ENCODE results near the gene SLC7A6OS. TPM values are rescaled to one million over a fixed set of nuclear protein-coding genes. Genes with fewer than 3 reads are reported as not detected.
A peak's percentile ranks its signal among the peaks of the same experiment; 100 is the strongest.

SLC7A6OS gene
- total RNA-seq, 4 donors from 2014 or later: 11.4 to 26.0 (median 18.3) TPM

DNA sequence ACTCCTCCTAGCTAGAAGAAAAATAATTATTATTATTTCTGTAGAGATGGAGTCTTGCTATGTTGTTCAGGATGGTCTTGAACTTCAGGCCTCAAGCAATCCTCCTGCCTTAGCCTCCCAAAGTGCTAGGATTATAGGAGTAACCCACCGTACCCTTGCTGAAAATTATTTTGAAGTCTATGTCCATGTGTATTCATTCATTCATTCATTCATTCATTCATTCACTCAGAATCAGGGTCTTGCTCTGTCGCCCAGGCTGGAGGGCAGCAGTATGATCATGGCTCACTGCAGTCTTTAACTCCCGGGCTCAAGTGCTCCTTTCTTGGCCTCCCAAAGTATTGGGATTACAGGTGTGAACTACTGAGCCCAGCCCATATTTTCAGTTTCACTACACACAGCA is 4.1 kb downstream of the SLC7A6OS start:
- Histone ChIP-seq H3K36me3 (peaks cover 0 to 70% (median 0%) of the 10 kb centered on the region in 3 donors), H3K9me3 (no peaks in the 10 kb centered on the region), H3K4me1 (peaks cover 3 to 25% (median 10%) of the 10 kb centered on the region in 4 donors), H3K4me3 (no peak overlapping the region), H3K27me3 (no peaks in the 10 kb centered on the region), H3K27ac (no peak overlapping the region)
- TF ChIP-seq POLR2A (IDR thresholded peaks at IDR 0.05): no peak
- TF ChIP-seq, protein P1, sequence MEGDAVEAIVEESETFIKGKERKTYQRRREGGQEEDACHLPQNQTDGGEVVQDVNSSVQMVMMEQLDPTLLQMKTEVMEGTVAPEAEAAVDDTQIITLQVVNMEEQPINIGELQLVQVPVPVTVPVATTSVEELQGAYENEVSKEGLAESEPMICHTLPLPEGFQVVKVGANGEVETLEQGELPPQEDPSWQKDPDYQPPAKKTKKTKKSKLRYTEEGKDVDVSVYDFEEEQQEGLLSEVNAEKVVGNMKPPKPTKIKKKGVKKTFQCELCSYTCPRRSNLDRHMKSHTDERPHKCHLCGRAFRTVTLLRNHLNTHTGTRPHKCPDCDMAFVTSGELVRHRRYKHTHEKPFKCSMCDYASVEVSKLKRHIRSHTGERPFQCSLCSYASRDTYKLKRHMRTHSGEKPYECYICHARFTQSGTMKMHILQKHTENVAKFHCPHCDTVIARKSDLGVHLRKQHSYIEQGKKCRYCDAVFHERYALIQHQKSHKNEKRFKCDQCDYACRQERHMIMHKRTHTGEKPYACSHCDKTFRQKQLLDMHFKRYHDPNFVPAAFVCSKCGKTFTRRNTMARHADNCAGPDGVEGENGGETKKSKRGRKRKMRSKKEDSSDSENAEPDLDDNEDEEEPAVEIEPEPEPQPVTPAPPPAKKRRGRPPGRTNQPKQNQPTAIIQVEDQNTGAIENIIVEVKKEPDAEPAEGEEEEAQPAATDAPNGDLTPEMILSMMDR (IDR thresholded peaks at IDR 0.05): no peak
- no peak for DNase-seq

DNA sequence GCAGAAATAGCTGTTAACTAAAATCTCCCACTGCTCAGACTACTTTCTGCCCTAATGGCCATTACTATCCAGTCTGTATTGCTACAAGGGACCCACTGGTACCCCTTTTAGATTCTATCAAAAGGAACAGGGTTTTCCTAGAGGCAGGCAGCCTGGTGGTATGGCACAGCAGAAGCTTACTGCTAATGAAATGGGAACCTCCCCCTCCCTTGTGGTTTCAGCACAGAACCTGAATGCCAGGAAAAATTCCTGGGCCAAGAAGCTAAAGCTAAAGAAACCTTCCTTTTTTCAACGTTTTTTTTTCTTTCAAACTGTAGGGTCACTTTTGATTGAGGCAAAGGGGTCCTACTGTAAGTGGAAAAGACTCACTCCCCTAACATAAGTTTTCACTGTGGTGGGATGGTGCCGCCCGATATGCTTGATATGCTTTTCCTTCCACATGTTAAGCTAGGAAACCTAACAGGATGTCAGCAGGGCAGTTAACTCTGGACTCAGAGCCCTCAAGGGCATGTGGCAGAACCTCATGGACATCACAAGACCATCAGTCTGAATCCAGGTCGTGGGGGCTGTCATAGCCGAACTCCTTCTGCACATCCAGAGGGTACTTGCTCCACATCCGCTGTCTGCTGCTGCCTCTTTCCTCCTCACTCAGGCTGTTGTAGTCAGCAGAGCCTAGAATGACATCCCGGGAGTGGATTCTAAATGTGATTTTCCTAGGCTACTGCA is 9.8 kb downstream of the SLC7A6OS start:
- DNase-seq: no peak
- no peak overlapping the region for H3K27ac ChIP-seq
- peaks cover 0 to 93% (median 0%) of the 10 kb centered on the region in 3 donors for H3K36me3 ChIP-seq

DNA sequence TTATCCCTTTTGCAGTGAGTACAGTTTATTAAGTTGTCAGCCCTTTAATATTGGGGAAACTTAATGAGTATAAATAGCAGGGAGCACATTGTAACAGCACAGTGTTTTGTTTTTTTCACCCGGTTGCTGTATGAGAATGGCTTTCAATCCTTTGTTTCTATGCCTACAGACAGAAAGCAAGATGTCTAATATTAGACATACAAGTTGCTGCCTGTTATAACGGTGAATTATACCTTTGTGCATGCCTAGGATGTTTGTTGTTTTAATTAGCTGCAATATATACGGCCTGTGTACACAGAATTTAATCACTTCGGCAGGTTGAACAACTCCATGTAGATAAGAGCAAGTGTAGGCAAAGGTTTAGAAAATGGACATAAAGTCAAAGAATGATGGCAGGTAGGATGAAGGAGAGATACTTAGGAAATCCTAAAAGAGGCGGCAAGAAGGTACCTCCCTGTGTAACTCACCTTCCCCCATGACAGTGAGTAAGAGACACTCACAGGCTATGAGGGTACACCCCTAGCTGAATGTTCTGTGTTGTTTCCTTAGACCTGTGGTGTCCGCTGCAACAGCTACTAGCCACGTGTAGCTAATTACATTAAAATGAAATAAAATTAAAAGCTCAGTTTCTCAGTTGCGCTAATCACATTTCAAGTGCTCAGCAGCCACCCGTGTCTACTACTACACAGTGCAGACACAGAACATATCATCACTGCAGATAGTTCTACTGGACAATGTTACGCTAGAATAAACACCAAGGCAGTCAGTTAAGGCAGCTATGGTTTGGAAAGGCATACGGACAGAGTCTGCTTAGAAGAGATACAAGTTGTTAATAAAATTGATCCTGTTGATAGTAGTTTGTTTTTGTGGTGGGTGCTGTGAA is 10.9 kb downstream of the SLC7A6OS start:
- Histone ChIP-seq H3K9me3 (no peaks in the 10 kb centered on the region), H3K27ac (peak overlapping the region in 1 of 4 donors; percentile 46), H3K4me1 (no peaks in the 10 kb centered on the region), H3K27me3 (no peaks in the 10 kb centered on the region), H3K36me3 (peaks cover 0 to 91% (median 0%) of the 10 kb centered on the region in 3 donors), H3K4me3 (no peak overlapping the region)
- no peak for TF ChIP-seq POLR2A (IDR thresholded peaks at IDR 0.05)
- TF ChIP-seq, protein P1 (IDR thresholded peaks at IDR 0.05): no peak
- DNase-seq: no peak

More for the DNA sequence above, 9.8 kb downstream of the SLC7A6OS start:
- Histone ChIP-seq H3K4me1 (no peaks in the 10 kb centered on the region), H3K4me3 (no peak overlapping the region), H3K9me3 (no peaks in the 10 kb centered on the region), H3K27me3 (no peaks in the 10 kb centered on the region)
- TF ChIP-seq POLR2A (IDR thresholded peaks at IDR 0.05): no peak
- TF ChIP-seq, protein P1 (IDR thresholded peaks at IDR 0.05): no peak

DNA sequence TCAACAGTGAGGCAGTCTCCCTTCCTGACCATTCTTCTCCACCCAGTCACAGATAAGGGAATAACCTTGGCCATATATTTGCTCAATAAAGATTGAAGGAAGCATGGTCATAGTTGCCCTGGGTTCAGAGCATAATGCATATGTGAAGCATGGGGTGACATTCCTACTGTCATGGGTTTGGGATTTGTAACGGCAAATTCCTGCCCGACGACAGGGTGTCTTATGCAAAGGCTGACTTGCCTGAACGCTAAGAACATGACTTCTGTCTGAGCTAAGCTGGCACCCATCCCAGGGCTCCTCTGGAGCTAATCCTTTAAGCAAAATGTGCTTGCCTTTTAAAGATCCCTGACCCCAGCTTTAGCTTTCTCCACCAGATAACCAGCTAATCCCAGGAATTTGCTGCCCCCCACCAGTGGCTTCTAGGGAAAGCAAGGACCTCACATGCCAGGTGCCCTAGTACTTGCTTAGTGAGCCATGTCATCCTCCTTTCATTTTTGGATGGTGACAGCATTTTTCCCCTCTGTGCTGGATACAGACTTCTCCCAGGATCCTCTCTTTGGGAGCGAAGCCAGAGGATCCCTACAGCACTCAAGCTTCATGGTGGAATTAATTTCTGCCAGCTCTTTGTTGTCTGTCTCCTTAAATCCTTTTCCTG is 11.7 kb downstream of the SLC7A6OS start:
- H3K4me3 ChIP-seq: no peak overlapping the region
- no peaks in the 10 kb centered on the region for H3K27me3 ChIP-seq
- TF ChIP-seq, protein P1 (IDR thresholded peaks at IDR 0.05): no peak
- TF ChIP-seq POLR2A (IDR thresholded peaks at IDR 0.05): no peak
- DNase-seq: no peak
- peak overlapping the region in 1 of 4 donors; percentile 46 for H3K27ac ChIP-seq
- peaks cover 0 to 91% (median 0%) of the 10 kb centered on the region in 3 donors for H3K36me3 ChIP-seq
- no peaks in the 10 kb centered on the region for H3K4me1 ChIP-seq
- H3K9me3 ChIP-seq: no peaks in the 10 kb centered on the region

DNA sequence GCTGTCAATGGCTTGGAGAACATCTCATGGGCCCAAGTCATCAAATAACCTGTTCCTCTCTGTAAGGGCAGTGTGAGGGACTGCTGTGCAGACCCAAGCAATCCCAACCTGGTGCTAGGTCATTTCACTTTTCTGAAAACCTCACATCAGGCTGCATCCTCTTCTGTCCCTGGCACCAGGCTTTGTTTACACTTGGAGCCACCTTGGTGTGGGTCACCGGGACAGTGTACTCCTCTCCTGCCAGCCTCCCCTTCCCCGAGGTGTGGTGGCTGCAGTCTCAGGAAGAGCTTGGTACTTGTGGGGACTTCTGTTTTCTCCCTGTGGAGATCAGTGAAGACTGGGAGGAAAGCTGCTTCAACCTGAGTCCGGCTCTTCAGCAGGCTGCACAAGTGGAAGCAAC is 12.4 kb downstream of the SLC7A6OS start:
- Histone ChIP-seq H3K27me3 (no peaks in the 10 kb centered on the region), H3K4me1 (no peaks in the 10 kb centered on the region), H3K9me3 (no peaks in the 10 kb centered on the region), H3K4me3 (no peak overlapping the region), H3K36me3 (peaks cover 0 to 91% (median 0%) of the 10 kb centered on the region in 3 donors), H3K27ac (no peak overlapping the region)
- TF ChIP-seq POLR2A (IDR thresholded peaks at IDR 0.05): no peak
- TF ChIP-seq, protein P1 (IDR thresholded peaks at IDR 0.05): no peak
- no peak for DNase-seq
